HTR-8/SVneo (cell line): ENCODE results near the gene MALT1.

Experiments
- DNase-seq: peaks from one replicate; pipeline ENCODE4 v3.0.0; 2011; ENCODE audit warnings: low spot score, mixed read lengths; ENCODE audit not compliant: insufficient read length
- FAIRE-seq: peaks from 2 replicates; lab custom pipeline; 2011; peaks lifted over from hg19 to GRCh38; lab: Jason Lieb, UNC

The MALT1 gene

GRCh38 chr18:58792086-58792485 is 120.8 kb downstream of the MALT1 start:
- DNase-seq (no peak), FAIRE-seq (no peak)

- no peak for FAIRE-seq
- no peak for DNase-seq
Observed at GRCh38 chr18:58793361-58793760, 122.1 kb downstream of the MALT1 start.

- no peak for FAIRE-seq
- DNase-seq, result no peak
Observed at GRCh38 chr18:58796220-58796619, 125.0 kb downstream of the MALT1 start.

GRCh38 chr18:58800582-58800981 is 129.3 kb downstream of the MALT1 start:
- no peak for FAIRE-seq
- no peak for DNase-seq

- FAIRE-seq, result no peak
- DNase-seq, result no peak
Observed at GRCh38 chr18:58802959-58803358, 131.7 kb downstream of the MALT1 start.

- FAIRE-seq, result no peak
- no peak for DNase-seq
Observed at GRCh38 chr18:58803978-58804377, 132.7 kb downstream of the MALT1 start.
